Measurements from ENCODE around the gene PEPD.

Gene PEPD

DNA sequence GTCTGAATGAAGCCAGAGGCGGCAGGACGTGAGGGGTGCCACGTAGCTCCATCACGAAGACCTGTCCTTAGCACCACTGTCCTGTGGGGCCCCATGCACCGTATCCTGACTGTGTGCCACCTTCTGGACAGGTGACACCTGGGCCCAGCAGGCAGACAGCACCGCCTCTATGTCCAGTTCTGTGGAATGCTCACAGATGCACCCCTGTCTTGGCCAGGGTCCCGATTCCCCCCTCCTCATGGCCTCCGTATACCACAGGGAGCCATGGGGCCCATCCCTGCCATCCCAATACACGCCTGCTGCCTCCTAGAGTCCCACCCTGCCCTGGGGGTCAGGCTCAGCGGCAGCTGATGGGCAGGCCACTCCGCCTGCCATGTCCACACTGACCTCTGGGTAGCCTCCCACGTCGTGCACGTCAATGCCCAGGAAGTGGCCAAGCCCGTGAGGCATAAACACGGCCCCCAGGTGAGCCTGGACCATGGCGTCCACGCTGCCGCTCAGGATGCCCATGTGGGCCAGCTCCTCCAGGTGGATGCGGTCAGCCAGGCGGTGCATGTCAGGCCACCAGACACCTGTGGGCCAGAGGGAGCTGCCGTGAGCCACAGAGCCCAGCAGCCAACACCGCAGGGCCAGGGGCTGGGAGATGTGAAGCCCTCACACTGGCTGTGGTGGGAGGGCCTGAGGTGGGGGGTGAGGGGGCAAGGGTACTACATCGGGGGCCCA, 130.5 kb downstream of the PEPD start:
- H3K4me1 ChIP-seq (ENCODE audit: low read depth, poor library complexity, severe bottlenecking), result no peaks in the 10 kb centered on the region
- TF ChIP-seq, protein P1, sequence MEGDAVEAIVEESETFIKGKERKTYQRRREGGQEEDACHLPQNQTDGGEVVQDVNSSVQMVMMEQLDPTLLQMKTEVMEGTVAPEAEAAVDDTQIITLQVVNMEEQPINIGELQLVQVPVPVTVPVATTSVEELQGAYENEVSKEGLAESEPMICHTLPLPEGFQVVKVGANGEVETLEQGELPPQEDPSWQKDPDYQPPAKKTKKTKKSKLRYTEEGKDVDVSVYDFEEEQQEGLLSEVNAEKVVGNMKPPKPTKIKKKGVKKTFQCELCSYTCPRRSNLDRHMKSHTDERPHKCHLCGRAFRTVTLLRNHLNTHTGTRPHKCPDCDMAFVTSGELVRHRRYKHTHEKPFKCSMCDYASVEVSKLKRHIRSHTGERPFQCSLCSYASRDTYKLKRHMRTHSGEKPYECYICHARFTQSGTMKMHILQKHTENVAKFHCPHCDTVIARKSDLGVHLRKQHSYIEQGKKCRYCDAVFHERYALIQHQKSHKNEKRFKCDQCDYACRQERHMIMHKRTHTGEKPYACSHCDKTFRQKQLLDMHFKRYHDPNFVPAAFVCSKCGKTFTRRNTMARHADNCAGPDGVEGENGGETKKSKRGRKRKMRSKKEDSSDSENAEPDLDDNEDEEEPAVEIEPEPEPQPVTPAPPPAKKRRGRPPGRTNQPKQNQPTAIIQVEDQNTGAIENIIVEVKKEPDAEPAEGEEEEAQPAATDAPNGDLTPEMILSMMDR (conservative IDR thresholded peaks at IDR 0.05; ENCODE audit: low read depth, low read length), result no peak
- no peak overlapping the region for H3K4me2 ChIP-seq
- H3K9ac ChIP-seq, result no peak overlapping the region
- H3K27me3 ChIP-seq (ENCODE audit: insufficient read depth, low read depth), result no peaks in the 10 kb centered on the region
- H3K79me2 ChIP-seq (ENCODE audit: insufficient read depth, low read depth), result no peaks in the 10 kb centered on the region
- no peak overlapping the region for H3K4me3 ChIP-seq (IDR thresholded peaks at IDR 0.05; ENCODE audit: insufficient read depth, low read depth, low read length)
- no peaks in the 10 kb centered on the region for H3K36me3 ChIP-seq (ENCODE audit: insufficient read depth)
- H2AFZ ChIP-seq (ENCODE audit: low read depth), result no peak overlapping the region
- H3K27ac ChIP-seq, result no peak overlapping the region
- no peaks in the 10 kb centered on the region for H4K20me1 ChIP-seq (ENCODE audit: insufficient read depth)

DNA sequence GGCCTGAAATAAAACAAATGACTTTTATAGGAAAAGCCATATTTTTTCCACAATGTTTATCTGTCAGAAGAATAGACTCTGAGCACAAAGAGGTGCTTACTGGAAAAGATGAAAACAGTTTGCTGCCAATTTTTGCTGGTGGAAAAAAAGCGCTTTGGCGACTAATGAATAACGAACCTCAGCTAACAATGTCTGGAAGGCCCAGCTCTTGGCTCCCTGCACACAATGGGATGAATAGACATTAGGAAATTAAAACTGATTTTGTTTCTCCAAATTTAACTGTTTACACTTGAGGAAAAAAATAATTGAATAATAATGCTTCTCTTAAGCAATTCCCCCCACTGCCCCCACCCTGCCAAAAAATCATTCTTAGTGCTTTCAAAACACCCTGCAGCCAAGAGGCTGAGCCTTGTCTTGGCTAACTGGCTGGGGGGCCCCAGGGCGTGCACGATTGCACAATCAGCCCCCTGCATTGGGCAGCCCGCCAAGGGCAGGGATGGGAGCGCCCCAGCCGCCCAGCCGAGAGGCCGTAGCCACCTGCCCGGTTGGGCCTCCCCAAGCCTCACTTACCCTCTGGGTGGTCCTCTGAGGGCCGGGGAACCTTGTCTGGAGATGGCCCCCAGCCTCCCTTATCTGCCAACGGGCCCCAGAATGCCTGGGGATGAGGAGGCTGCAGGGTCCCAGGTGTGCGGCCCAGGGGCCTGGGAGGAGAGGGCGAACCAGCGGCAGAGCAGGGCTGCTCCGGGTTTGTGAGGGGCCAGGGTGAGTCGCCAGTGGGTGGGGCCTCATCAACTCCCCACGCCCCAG, 131.3 kb downstream of the PEPD start:
- Histone ChIP-seq H3K79me2 (ENCODE audit: insufficient read depth, low read depth) (no peaks in the 10 kb centered on the region), H3K4me3 (IDR thresholded peaks at IDR 0.05; ENCODE audit: insufficient read depth, low read depth, low read length) (no peak overlapping the region), H3K4me1 (ENCODE audit: low read depth, poor library complexity, severe bottlenecking) (no peaks in the 10 kb centered on the region), H3K27ac (no peak overlapping the region), H2AFZ (ENCODE audit: low read depth) (no peak overlapping the region), H3K4me2 (no peak overlapping the region), H4K20me1 (ENCODE audit: insufficient read depth) (no peaks in the 10 kb centered on the region), H3K27me3 (ENCODE audit: insufficient read depth, low read depth) (no peaks in the 10 kb centered on the region), H3K9ac (no peak overlapping the region), H3K36me3 (ENCODE audit: insufficient read depth) (no peaks in the 10 kb centered on the region)
- TF ChIP-seq, protein P1 (conservative IDR thresholded peaks at IDR 0.05; ENCODE audit: low read depth, low read length), result no peak

DNA sequence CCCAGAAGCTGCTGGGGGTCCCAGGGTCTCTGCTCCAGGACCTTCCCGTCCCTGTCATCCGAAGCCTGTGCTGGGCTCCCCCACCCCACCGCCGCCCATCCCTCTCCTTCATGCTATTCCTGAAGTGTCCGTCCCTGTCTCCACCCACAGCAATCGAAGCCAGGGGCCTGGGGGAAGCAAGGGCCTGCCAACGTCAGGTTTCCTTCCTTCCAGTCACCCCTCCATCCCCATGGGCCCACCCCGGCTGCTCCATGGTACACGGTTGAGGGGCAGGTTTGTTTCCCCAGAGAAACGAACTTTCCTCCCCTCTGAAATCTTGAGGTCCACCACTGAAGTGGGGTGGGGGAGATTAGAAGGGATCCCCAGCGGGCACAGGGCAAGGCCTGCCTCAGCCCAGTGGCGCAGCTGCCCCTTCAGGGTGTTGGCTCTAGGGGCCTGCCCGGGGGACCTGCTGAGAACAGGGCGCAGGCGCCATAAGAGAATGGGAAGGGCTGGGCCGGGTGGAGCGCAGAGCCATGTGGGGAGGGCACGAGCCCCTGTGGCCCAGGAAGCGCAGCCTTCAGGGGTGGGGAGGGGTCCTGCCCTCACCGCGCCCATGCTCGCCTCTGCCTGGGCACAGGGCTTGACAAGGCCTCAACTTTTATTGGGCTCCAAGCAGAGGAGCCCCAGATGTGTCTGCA, 132.0 kb downstream of the PEPD start:
- no peaks in the 10 kb centered on the region for H3K4me1 ChIP-seq (ENCODE audit: low read depth, poor library complexity, severe bottlenecking)
- no peak overlapping the region for H3K4me2 ChIP-seq
- TF ChIP-seq, protein P1 (conservative IDR thresholded peaks at IDR 0.05; ENCODE audit: low read depth, low read length), result no peak
- H3K27me3 ChIP-seq (ENCODE audit: insufficient read depth, low read depth), result no peaks in the 10 kb centered on the region
- no peak overlapping the region for H2AFZ ChIP-seq (ENCODE audit: low read depth)
- no peak overlapping the region for H3K27ac ChIP-seq
- no peak overlapping the region for H3K4me3 ChIP-seq (IDR thresholded peaks at IDR 0.05; ENCODE audit: insufficient read depth, low read depth, low read length)
- no peak overlapping the region for H3K9ac ChIP-seq
- H3K79me2 ChIP-seq (ENCODE audit: insufficient read depth, low read depth), result no peaks in the 10 kb centered on the region; the same call in 1 of the 2 replicates
- no peaks in the 10 kb centered on the region for H3K36me3 ChIP-seq (ENCODE audit: insufficient read depth)
- no peaks in the 10 kb centered on the region for H4K20me1 ChIP-seq (ENCODE audit: insufficient read depth)

DNA sequence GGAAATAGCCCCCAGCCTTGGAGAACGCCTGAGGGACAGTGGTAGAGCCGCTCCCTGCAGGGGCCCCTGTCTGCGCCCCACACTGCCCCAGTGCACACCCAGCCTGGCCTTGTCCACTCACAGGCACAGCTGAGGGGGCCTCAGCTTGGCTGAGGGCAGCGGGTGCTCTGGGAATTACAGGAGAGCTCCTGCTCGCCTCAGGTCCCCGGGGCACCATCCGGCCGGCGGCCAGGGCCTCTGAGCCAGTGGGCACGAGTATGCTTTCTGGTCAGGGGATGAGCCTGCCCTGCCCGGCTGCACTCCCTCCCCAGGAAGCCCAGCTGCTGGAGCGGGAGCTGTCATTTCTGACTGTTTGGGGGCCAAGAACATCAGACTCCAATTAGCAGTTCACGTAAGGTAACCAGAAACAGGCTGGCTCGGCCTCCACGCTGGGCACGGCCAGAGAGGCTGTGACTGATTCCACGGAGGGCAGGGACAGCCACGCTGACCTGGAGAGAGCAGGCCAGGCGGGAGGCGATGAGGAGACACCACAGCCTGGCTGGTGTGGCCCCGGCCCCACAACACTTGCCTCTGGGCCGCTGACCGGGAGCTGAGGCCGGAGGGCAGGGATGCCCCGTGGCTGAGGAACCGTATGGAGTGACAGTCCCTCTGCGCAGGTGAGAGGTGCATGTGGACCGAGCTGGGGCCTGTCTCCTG, 132.7 kb downstream of the PEPD start:
- Histone ChIP-seq H3K9ac (no peak overlapping the region), H3K27ac (no peak overlapping the region), H2AFZ (ENCODE audit: low read depth) (no peak overlapping the region), H3K4me3 (IDR thresholded peaks at IDR 0.05; ENCODE audit: insufficient read depth, low read depth, low read length) (no peak overlapping the region), H3K79me2 (ENCODE audit: insufficient read depth, low read depth) (peaks cover 1% of the 10 kb centered on the region; the same call in 1 of the 2 replicates), H3K4me1 (ENCODE audit: low read depth, poor library complexity, severe bottlenecking) (no peaks in the 10 kb centered on the region), H3K36me3 (ENCODE audit: insufficient read depth) (no peaks in the 10 kb centered on the region), H3K4me2 (no peak overlapping the region), H4K20me1 (ENCODE audit: insufficient read depth) (no peaks in the 10 kb centered on the region), H3K27me3 (ENCODE audit: insufficient read depth, low read depth) (no peaks in the 10 kb centered on the region)
- TF ChIP-seq, protein P1 (conservative IDR thresholded peaks at IDR 0.05; ENCODE audit: low read depth, low read length), result no peak
